ENCODE results near the gene RBMS1. TPM values are rescaled to one million over a fixed set of nuclear protein-coding genes. Genes with fewer than 3 reads are reported as not detected.
A peak's percentile ranks its signal among the peaks of the same experiment; 100 is the strongest.

RBMS1 gene
- total and polyA plus RNA-seq, 2 donors: 39.8 to 53.7 TPM

DNA sequence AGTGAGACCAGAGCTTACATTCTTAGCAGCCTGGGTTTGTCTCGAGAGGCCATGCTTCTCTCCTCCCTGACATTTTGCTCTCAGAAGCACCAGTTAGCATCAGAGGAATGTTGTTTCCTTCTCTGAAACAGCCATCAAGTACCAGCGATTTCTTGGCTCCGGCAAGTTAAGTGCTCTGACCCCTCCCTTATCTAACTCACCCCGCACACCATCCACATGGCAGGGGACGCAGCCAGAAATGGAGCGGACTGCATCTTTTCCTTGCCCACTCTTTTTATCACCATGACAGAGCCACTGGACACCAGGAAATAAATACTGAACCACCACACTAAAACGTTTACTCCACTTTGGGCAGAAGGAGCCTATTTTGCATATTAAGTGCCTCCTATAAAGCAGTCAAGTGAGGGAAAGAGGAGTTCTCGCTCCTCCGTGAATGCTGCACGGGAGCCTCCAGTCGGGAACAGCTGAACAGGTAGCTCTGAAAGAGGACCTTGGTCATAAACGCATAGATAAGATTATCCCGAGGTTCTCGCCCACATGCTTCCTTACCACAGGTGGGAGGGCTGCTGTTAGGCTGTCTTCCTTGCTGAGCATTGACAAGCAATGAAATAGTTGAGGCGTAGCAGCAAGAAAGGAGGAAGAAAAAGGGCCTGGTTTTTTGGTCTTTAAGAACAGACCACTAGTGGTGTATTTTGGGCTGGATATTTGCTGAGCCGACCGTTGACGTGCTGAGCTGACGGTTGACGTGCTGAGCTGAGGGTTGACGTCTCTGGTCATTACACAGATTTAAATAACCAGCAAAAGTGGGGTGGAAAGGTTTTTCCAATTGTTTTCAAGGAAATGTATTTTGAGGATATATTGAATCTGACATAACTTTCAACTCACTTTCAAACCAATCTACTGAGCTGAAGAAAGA lies 222.2 kb downstream of the RBMS1 start:
- peaks cover 0 to 19% of the 10 kb centered on the region in 2 donors for H3K36me3 ChIP-seq (ENCODE audit: control insufficient read depth in 2 of 2, insufficient read depth in 2 of 2, low read length in 1 of 2)
- 97% methylated on average over 21 of the region's 21 CpGs for WGBS
- H3K27ac ChIP-seq (ENCODE audit: low read depth in 1 of 2, low read length in 1 of 2): no peak overlapping the region
- DNase-seq (ENCODE audit: low read depth in 6 of 9, low spot score in 9 of 9): no peak
- no peaks in the 10 kb centered on the region for H3K9me3 ChIP-seq (ENCODE audit: control insufficient read depth in 2 of 2, insufficient read depth in 1 of 2, low read length in 1 of 2)
- peaks cover 8 to 18% of the 10 kb centered on the region in 2 donors for H3K4me1 ChIP-seq (ENCODE audit: control insufficient read depth in 2 of 2, insufficient read depth in 2 of 2, low read length in 2 of 2)
- H3K4me3 ChIP-seq (ENCODE audit: low read length in 2 of 2): no peak overlapping the region
- no peaks in the 10 kb centered on the region for H3K27me3 ChIP-seq (ENCODE audit: control insufficient read depth in 2 of 2, insufficient read depth in 1 of 2, low read length in 1 of 2)

- no peak for DNase-seq (ENCODE audit: low read depth in 6 of 9, low spot score in 9 of 9)
- Histone ChIP-seq H3K27ac (ENCODE audit: low read depth in 1 of 2, low read length in 1 of 2) (peak overlapping the region in 1 of 2 donors; percentile 40), H3K27me3 (ENCODE audit: control insufficient read depth in 2 of 2, insufficient read depth in 1 of 2, low read length in 1 of 2) (no peaks in the 10 kb centered on the region), H3K9me3 (ENCODE audit: control insufficient read depth in 2 of 2, insufficient read depth in 1 of 2, low read length in 1 of 2) (no peaks in the 10 kb centered on the region), H3K4me3 (ENCODE audit: low read length in 2 of 2) (peak overlapping the region in 1 of 2 donors; percentile 47), H3K36me3 (ENCODE audit: control insufficient read depth in 2 of 2, insufficient read depth in 2 of 2, low read length in 1 of 2) (peaks cover 0 to 14% of the 10 kb centered on the region in 2 donors), H3K4me1 (ENCODE audit: control insufficient read depth in 2 of 2, insufficient read depth in 2 of 2, low read length in 2 of 2) (peaks cover 8 to 18% of the 10 kb centered on the region in 2 donors)
- WGBS: 96% methylated on average over 15 of the region's 15 CpGs
These were observed 223.0 kb downstream of the RBMS1 start for GRCh38 chr2:160270571-160271113.

- peak overlapping the region; percentile 46 to 47 for H3K4me3 ChIP-seq (ENCODE audit: low read length in 2 of 2)
- H3K36me3 ChIP-seq (ENCODE audit: control insufficient read depth in 2 of 2, insufficient read depth in 2 of 2, low read length in 1 of 2): peaks cover 0 to 8% of the 10 kb centered on the region in 2 donors
- H3K27me3 ChIP-seq (ENCODE audit: control insufficient read depth in 2 of 2, insufficient read depth in 1 of 2, low read length in 1 of 2): no peaks in the 10 kb centered on the region
- peak; percentile 27 to 84 (median 56) for DNase-seq (ENCODE audit: low read depth in 6 of 9, low spot score in 9 of 9)
- H3K4me1 ChIP-seq (ENCODE audit: control insufficient read depth in 2 of 2, insufficient read depth in 2 of 2, low read length in 2 of 2): peaks cover 8 to 18% of the 10 kb centered on the region in 2 donors
- WGBS: 4% methylated on average over 53 of the region's 53 CpGs
- H3K27ac ChIP-seq (ENCODE audit: low read depth in 1 of 2, low read length in 1 of 2): peak overlapping the region; percentile 40 to 74
- H3K9me3 ChIP-seq (ENCODE audit: control insufficient read depth in 2 of 2, insufficient read depth in 1 of 2, low read length in 1 of 2): no peaks in the 10 kb centered on the region
These were observed 223.6 kb downstream of the RBMS1 start for GRCh38 chr2:160269803-160270570.

- H3K27ac ChIP-seq (ENCODE audit: low read depth in 1 of 2, low read length in 1 of 2): peak overlapping the region in 1 of 2 donors; percentile 74
- no peaks in the 10 kb centered on the region for H3K27me3 ChIP-seq (ENCODE audit: control insufficient read depth in 2 of 2, insufficient read depth in 1 of 2, low read length in 1 of 2)
- peak overlapping the region; percentile 46 to 47 for H3K4me3 ChIP-seq (ENCODE audit: low read length in 2 of 2)
- DNase-seq (ENCODE audit: low read depth in 6 of 9, low spot score in 9 of 9): peak in 1 of 9 donors; percentile 13
- peaks cover 0 to 4% of the 10 kb centered on the region in 2 donors for H3K36me3 ChIP-seq (ENCODE audit: control insufficient read depth in 2 of 2, insufficient read depth in 2 of 2, low read length in 1 of 2)
- WGBS: 94% methylated on average over 4 of the region's 4 CpGs
- no peaks in the 10 kb centered on the region for H3K9me3 ChIP-seq (ENCODE audit: control insufficient read depth in 2 of 2, insufficient read depth in 1 of 2, low read length in 1 of 2)
- H3K4me1 ChIP-seq (ENCODE audit: control insufficient read depth in 2 of 2, insufficient read depth in 2 of 2, low read length in 2 of 2): peaks cover 8 to 18% of the 10 kb centered on the region in 2 donors
These were observed 224.2 kb downstream of the RBMS1 start for GRCh38 chr2:160269365-160269764.

DNA sequence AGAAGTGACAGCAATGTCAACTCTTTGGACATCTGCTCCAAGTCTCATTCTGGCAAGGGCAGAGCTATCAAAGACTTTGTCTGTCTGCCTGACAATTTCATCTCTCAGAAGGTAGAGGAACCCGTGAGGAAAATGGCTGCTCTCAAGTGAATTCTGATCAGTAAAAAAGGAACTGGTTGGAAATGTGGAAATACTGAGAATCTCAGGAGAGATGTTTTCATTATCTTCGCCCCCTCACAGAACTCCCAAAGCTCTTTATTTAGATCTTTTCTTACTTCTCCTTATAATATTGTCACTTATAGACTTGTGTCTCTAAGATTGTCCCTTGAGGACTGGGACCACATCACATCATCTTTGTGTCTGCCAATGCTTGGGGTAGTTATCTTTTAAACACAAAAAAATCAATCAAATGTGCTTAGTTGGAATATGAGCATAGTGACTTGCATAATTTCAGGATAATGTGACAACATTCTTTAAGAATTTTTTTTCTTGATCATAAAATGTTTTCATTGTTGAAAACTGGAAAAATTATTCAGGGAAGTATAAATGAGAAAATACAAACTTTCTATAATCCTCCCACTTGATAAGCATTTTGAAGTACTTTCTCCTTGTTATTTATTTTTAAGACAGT lies 225.3 kb downstream of the RBMS1 start:
- no peak overlapping the region for H3K27ac ChIP-seq (ENCODE audit: low read depth in 1 of 2, low read length in 1 of 2)
- no peak overlapping the region for H3K4me3 ChIP-seq (ENCODE audit: low read length in 2 of 2)
- DNase-seq (ENCODE audit: low read depth in 6 of 9, low spot score in 9 of 9): no peak
- H3K9me3 ChIP-seq (ENCODE audit: control insufficient read depth in 2 of 2, insufficient read depth in 1 of 2, low read length in 1 of 2): no peaks in the 10 kb centered on the region
- peaks cover 0 to 4% of the 10 kb centered on the region in 2 donors for H3K36me3 ChIP-seq (ENCODE audit: control insufficient read depth in 2 of 2, insufficient read depth in 2 of 2, low read length in 1 of 2)
- WGBS: 95% methylated on average over 2 of the region's 2 CpGs
- H3K27me3 ChIP-seq (ENCODE audit: control insufficient read depth in 2 of 2, insufficient read depth in 1 of 2, low read length in 1 of 2): no peaks in the 10 kb centered on the region
- H3K4me1 ChIP-seq (ENCODE audit: control insufficient read depth in 2 of 2, insufficient read depth in 2 of 2, low read length in 2 of 2): peaks cover 8 to 18% of the 10 kb centered on the region in 2 donors

DNA sequence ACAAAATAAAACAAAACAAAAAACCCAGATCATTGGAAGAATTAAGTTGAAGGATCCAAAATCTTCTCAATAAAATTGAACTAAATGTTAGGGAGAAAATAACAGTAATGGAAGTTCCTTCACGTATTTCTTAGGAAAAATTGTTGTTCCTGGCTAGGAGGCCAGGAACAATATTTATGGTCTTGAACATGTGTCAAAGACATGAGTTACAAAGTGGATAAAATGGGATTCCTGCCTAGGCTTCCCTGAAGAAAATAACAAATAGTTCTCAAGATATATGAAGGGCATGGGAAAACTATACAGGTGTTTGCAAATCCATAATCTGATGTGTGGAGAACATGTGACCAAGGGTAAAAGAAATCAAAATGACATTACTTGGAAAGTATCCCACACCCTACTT lies 225.9 kb downstream of the RBMS1 start:
- Histone ChIP-seq H3K36me3 (ENCODE audit: control insufficient read depth in 2 of 2, insufficient read depth in 2 of 2, low read length in 1 of 2) (peaks cover 0 to 4% of the 10 kb centered on the region in 2 donors), H3K4me1 (ENCODE audit: control insufficient read depth in 2 of 2, insufficient read depth in 2 of 2, low read length in 2 of 2) (peaks cover 8 to 18% of the 10 kb centered on the region in 2 donors), H3K27me3 (ENCODE audit: control insufficient read depth in 2 of 2, insufficient read depth in 1 of 2, low read length in 1 of 2) (no peaks in the 10 kb centered on the region), H3K4me3 (ENCODE audit: low read length in 2 of 2) (no peak overlapping the region), H3K9me3 (ENCODE audit: control insufficient read depth in 2 of 2, insufficient read depth in 1 of 2, low read length in 1 of 2) (no peaks in the 10 kb centered on the region), H3K27ac (ENCODE audit: low read depth in 1 of 2, low read length in 1 of 2) (no peak overlapping the region)
- DNase-seq (ENCODE audit: low read depth in 6 of 9, low spot score in 9 of 9): no peak
- WGBS: 92% methylated on average over 1 of the region's 1 CpG

- no peaks in the 10 kb centered on the region for H3K9me3 ChIP-seq (ENCODE audit: control insufficient read depth in 2 of 2, insufficient read depth in 1 of 2, low read length in 1 of 2)
- H3K36me3 ChIP-seq (ENCODE audit: control insufficient read depth in 2 of 2, insufficient read depth in 2 of 2, low read length in 1 of 2): peaks cover 0 to 4% of the 10 kb centered on the region in 2 donors
- no peak for DNase-seq (ENCODE audit: low read depth in 6 of 9, low spot score in 9 of 9)
- H3K4me3 ChIP-seq (ENCODE audit: low read length in 2 of 2): no peak overlapping the region
- peaks cover 8 to 18% of the 10 kb centered on the region in 2 donors for H3K4me1 ChIP-seq (ENCODE audit: control insufficient read depth in 2 of 2, insufficient read depth in 2 of 2, low read length in 2 of 2)
- H3K27me3 ChIP-seq (ENCODE audit: control insufficient read depth in 2 of 2, insufficient read depth in 1 of 2, low read length in 1 of 2): no peaks in the 10 kb centered on the region
- no peak overlapping the region for H3K27ac ChIP-seq (ENCODE audit: low read depth in 1 of 2, low read length in 1 of 2)
- WGBS: over 99% methylated on average over 4 of the region's 4 CpGs
These were observed 226.6 kb downstream of the RBMS1 start for GRCh38 chr2:160267022-160267421.

GRCh38 chr2:160266037-160266551 lies 227.5 kb downstream of the RBMS1 start:
- no peaks in the 10 kb centered on the region for H3K9me3 ChIP-seq (ENCODE audit: control insufficient read depth in 2 of 2, insufficient read depth in 1 of 2, low read length in 1 of 2)
- no peaks in the 10 kb centered on the region for H3K36me3 ChIP-seq (ENCODE audit: control insufficient read depth in 2 of 2, insufficient read depth in 2 of 2, low read length in 1 of 2)

More at GRCh38 chr2:160266037-160266551, 227.5 kb downstream of the RBMS1 start:
- H3K4me3 ChIP-seq (ENCODE audit: low read length in 2 of 2): no peak overlapping the region
- WGBS: 83% methylated on average over 7 of the region's 7 CpGs
- peaks cover 8 to 18% of the 10 kb centered on the region in 2 donors for H3K4me1 ChIP-seq (ENCODE audit: control insufficient read depth in 2 of 2, insufficient read depth in 2 of 2, low read length in 2 of 2)
- no peak overlapping the region for H3K27ac ChIP-seq (ENCODE audit: low read depth in 1 of 2, low read length in 1 of 2)
- DNase-seq (ENCODE audit: low read depth in 6 of 9, low spot score in 9 of 9): no peak
- no peaks in the 10 kb centered on the region for H3K27me3 ChIP-seq (ENCODE audit: control insufficient read depth in 2 of 2, insufficient read depth in 1 of 2, low read length in 1 of 2)

Measured in thymus (tissue), 11 donors.